ENCODE measurements around the gene CRYGD.
"Not testable (repeated sequence)": the region's sequence is repeated elsewhere in the genome, so short reads cannot be mapped to it uniquely, and the experiment has no call there.

CRYGD gene

DNA sequence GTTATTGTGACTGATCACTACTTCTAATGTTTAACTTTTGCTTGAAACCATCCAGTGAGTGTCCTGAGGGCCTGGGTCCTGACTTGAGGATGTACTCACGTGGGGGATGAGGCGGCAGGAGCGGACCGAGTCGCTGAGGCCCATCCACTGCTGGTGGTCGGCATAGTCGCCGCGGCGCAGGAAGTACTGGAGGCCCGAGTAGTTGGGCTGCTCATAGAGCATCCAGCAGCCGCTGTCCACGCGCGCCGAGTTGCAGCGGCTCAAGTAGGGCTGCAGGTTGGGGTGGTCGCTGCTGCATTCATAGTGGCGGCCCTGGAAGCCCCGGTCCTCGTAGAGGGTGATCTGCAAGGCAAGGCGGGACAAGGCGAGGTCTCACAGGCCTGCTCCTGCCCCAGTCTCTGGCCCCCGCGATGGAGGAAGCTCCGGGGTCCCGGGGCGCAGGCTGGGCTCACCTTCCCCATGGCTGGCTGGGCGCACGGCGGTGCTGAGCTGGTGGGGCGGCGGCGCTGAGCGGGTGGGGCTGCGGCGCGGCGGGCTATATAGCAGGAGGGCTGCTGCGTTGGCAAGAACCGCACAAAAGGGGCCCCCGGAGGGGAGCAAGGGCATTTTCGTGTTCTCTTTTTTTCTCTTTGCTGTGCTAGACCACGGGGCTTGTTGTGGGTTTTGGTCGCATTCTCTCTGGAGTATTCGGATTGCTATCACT is at the start of gene CRYGD:
CRYGD (minus strand) TSS at position 512 of the 703 bp plus-strand sequence; CDS start at position 461, 51 bp downstream.
- not testable (repeated sequence) for DNase-seq

DNA sequence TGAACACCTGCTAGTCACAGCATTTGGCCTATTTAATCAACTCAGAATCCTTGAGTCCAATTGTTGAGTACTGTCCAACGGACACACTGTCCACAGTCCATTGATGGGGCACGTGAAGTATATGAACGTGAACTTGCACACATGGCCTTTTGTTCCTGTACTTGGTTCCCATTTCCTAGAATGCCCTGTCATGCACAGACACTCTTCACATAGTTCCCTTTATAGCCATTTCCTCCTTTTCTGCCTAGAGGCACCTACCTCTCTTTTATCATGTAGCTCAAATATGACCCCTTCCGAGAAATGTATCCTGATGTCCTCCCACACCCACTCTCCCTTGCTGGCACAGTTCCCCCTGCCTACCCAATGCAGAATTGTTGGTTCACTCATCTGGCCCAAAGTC is 47.8 kb upstream of the CRYGD start:
- no peak for DNase-seq

DNA sequence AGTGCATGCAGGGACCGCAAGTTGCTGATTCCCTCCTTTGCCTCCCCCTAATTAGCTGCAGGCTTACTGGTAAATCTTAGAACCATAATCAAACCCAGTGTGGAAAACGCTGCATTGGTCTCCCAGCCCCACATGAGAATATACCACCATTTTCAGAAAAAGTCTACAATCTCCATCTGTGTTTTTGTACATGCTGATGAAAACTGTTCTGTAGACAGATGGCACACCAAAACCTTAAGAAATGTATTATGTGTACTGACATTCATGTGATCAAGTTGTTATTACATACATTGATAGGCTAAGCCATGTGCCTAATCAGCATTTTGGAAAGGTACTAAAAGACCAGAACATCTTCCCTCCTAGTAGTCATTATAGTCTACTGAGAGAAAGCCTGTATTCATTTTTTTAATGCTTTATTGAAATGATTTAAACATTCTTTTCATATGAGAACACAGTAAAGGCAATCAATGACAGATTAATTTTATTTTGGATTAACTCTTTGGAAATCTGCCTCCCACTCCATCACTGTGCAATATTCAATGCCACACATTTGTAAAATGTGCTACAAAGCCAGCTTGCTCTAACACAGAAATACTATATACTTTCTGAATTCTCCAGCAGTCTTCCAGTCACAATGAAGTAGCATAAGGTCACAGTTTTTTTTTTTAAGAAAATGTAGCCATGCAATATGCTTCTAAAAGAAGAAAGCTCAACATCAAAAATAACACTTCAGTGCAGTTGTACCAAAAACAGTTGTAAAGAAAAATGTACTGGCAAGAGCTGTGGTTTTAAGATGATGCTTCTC is 40.8 kb upstream of the CRYGD start:
- DNase-seq: no peak

DNA sequence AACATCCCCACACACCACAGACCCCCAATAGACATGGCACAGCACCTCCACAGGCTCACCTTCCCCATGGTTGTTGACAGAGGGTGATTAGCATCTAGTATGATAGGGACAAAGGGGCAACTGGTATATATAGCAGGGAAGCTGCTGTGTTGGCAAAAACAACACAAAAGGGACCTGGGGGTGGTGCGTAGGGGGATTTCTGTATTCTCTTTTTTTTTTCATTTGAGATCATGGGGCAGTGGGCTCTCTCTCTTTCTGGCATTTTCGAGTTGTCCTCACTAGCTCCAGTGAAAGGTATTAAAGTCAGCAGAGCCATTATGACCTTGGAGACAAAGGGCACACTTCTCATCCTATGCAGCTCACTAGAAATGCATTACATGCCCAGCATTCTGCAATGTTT is 39.2 kb upstream of the CRYGD start, which contains the start of gene CRYGA:
CRYGA (minus strand) TSS at position 101 of the 400 bp plus-strand sequence; CDS start at position 68, 33 bp downstream.
- no peak for DNase-seq

DNA sequence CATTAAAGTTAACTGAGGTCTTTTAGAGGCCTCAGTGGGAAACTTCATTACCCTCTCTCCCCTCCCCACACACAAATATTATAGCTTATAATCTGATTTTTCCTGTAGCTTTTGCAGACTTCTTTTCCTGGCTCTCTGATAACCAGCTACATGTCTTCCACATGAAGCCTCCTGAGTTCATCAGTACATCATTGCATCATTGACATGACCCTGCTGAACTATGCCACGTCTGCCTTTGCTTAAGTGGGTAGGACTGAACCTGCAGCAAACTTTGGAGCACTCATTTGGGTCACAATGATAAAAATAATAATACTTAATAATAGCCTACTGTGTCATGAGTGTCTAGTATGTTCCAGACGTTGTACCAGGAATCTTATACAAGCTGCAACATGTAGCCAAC is 32.1 kb upstream of the CRYGD start:
- no peak for DNase-seq

DNA sequence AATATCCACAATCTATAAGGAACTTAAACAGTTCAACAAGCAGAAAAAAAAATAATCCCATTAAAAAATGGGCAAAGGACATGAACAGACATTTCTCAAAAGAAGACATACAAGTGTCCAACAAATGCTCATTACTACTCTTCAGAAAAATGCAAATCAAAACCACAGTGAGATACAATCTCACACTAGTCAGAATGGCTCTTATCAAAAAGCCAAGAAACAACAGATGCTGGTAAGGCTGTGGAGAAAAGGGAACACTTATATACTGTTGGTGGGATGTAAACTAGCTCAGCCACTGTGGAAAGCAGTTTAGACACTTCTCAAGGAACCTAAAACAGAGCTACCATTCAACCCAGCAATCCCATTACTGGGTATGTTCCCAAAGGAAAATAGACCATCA is 28.8 kb upstream of the CRYGD start:
- DNase-seq: no peak

DNA sequence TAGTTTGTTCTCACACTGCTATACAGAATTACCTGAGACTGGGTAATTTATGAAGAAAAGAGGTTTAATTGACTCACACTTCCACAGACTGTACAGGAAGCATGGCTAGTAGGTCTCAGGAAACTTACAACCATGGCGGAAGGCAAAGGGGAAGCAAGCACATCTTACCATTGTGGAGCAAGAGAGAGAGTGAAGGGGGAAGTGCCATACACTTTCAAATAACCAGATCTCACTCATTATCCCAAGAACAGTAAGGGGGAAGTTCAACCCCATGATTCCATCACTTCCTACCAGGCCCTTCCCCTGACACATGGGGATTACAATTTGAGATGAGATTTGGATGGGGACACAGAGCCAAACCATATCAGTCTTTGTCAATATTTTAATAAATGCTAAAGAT is 26.6 kb upstream of the CRYGD start:
- DNase-seq: no peak

DNA sequence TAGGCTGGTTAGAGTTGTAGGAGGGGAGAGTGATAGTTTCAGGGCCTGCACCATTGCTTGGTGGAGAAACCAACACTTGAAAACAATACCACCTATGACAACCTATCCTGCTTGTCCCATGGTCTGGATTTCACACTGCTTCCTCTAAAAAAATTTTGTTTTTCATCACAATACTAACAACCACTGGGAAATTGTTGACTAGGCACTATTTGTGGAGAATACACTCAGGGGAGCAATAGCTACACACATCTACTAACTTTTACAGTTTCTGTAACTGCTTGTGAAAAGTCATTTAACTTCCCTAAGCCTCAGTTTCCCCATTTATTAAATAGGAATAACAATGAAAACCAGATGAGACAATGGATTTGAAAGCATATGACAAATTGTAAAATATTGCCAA is 25.8 kb upstream of the CRYGD start:
- DNase-seq: no peak

DNA sequence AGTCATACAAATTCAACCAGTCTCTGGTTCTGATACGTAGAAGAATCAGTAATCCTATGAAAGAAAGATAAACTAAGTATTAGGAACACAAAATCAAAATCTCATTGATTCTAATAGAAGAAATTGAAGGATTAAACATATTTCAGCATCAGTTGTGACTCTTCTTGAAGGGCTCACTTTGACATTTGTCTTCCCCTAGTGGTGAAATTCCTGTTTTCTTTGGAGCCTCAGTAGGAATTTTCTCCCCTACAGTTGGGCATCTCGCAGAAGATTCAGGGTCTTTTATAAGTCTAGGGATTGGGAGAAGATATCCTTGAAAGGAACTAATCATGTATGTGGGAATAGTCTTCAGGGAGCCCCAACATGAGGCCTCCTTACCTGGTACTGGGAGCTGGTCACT is 24.5 kb upstream of the CRYGD start:
- no peak for DNase-seq

DNA sequence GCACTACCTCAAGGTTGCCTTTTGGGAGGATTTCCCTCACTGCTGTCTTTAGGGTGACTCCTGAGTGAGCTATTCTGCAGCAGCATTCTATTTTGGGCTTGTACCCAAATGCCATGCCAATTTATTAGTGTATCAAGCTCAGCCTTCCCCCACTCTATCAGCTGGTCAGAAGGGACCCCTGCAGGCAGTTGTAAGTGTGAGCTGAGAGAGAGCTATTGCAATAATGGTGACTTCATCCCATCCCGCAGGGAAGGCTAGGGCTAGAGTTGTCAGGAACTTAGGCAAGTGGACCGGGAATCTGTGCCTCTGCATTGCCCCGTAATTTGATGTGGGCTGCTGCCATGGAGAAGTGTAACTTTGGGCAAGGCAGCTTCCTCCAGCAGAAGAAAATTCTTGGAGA is 23.4 kb upstream of the CRYGD start:
- DNase-seq: no peak

DNA sequence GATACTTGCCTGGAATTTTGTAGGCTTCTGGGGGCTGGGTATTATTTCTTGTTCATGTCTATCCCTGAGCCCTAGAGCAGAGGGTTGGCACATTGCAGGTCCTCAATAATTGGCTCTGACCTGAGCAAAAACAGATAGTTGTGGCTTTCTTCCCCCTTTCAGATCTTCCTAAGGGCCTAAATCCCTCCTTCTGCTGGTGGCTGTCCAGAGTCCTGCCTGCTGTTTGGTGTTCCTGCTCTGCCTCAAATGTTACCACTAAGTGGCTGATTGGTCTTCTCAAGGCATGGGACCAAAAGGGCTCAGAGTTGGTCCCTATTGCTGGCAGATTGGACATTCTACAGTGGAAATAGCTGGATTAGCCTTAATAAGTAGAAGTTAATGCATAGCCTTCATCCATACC is 22.7 kb upstream of the CRYGD start:
- DNase-seq: no peak

DNA sequence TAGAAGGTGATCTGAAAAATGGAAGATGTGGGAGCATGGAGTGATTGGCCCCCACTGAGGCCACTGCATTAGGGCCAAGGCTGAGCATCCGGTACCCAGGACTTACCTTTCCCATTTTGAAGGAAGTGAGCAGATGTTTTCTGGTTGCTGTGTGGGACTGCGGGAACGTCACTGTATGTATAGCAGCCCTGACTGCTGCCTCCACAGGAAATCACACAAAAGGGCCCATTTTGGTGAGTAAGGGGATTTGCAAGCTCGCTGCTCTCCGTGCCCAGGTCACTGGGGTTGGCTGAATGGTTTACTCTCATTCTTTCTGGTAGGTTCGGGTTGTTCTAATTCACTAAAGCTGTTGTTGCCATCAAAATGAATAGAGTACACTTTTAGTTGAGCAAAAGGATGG is 21.7 kb upstream of the CRYGD start, which contains the start of gene CRYGB:
CRYGB (minus strand) TSS at position 153 of the 400 bp plus-strand sequence; CDS start at position 115, 38 bp downstream.
- no peak for DNase-seq

DNA sequence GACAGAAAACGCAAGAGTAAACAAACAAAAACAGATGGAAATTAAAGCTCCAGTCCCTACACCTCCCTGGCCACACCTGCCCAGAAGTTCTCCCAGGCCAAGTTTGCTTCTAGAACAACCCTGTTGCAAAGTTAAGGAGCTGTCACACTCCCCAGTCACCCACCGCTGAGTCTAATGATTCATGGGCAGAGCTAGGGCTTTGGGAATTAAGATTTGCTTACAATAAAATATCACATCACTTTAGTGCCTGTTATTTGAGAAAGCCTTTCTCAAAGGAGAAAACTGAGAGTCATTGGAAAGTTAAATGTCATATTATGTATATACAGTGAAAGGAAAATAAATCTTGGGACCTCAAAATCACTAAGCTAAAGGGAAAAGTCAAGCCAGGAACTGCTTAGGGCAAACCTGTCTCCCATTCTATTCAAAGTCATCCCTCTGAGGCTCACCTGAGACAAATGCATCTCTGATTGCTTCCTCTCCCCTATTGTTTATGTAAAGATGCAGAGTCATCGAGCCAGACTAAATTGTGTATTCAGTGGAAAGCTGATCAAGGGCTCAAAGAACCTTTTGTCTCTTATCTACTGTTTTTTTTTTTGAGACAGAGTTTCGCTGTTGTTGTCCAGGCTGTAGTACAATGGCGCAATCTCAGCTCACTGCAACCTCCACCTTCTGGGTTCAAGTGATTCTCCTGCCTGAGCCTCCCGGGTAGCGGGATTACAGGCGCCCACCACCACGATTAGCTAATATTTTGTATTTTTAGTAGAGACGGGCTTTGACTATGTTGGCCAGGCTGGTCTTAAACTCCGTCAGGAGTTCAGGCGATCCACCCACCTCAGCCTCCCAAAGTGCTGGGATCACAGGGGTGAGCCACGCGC is 18.8 kb upstream of the CRYGD start:
- no peak for DNase-seq

DNA sequence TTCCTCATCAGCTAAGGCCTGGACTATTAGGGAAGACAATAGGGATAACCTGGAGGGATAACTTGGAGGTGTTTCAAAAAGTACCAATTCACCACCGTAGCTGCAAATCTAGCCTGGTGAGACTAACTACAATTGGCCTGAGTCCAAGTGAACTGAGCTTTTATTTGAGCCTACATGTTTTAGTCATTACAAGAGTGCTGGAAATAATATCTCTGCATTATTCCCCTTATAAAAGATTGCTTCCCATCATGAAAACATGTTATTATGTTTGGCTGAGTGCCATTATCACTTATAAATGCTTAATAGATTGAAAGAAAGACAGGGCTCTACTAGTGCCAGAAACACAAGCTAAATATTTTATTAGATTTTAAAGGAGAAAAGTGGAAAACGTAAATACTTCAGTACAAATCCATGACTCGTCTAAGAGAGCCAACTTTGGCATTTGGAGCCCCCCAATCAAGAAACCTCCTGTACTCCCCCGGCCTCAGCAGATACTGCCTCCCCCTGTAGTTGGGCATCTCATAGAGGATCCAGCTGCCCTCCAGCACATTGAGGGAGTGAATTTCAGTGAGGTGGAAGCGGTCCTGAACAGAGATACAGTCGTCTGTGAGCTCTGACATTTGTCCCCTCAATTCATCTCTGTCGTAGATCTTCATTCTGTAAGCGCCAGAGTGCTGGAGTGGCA is 18.1 kb upstream of the CRYGD start:
- DNase-seq: no peak

DNA sequence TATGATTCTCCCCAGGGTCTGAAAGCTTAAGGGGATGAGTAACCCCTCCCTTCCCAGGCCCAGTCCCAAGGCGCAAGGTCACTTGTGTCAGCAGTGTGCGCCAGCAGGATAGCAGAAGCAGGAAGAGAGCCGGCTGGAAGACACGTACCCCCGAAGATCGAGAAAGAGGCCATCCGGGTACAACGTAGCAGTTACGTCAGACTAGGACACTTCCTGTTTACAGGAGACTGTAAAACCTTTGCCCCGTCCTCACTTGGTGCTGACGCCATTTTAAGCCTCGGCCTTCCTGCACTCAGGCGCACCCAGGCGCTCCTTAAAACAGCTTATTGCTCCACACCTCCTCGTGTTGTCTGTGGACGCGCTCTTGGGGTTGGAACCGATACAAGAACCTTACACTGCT is 15.1 kb upstream of the CRYGD start:
- DNase-seq: no peak

DNA sequence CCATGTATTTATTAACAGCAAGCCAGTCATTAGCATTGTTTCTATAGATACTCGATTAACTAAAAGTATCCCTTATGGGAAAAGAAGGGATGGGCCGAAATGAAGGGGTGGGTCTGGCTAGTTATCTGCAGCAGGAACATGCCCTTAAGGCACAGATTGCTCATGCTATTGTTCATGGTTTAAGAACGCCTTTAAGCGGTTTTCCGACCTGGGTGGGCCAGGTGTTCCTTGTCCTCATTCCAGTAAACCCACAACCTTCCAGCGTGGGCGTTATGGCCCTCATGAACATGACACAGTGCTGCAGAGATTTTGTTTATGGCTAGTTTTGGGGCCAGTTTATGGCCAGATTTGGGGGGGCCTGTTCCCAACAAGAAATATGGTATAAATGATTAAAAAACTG is 14.0 kb upstream of the CRYGD start:
- not testable (repeated sequence) for DNase-seq

DNA sequence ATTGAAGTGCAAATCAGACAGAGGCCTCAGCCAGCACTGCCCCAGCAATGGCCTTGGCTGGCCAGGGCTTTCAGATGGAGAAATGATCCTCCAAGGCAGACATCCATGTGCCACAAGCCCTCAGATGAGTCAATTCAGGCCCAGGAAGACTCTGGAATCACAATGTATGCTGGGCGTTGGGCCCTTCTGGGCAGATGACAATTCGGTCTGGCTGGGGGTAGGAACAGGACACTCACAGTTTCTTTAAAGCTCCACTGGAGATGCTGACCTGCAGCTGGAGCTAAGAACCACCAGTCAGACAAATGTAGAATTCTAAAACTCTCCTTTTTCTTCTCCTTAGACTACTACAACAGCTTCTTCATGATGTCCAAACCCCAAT is 12.4 kb upstream of the CRYGD start:
- DNase-seq: no peak

DNA sequence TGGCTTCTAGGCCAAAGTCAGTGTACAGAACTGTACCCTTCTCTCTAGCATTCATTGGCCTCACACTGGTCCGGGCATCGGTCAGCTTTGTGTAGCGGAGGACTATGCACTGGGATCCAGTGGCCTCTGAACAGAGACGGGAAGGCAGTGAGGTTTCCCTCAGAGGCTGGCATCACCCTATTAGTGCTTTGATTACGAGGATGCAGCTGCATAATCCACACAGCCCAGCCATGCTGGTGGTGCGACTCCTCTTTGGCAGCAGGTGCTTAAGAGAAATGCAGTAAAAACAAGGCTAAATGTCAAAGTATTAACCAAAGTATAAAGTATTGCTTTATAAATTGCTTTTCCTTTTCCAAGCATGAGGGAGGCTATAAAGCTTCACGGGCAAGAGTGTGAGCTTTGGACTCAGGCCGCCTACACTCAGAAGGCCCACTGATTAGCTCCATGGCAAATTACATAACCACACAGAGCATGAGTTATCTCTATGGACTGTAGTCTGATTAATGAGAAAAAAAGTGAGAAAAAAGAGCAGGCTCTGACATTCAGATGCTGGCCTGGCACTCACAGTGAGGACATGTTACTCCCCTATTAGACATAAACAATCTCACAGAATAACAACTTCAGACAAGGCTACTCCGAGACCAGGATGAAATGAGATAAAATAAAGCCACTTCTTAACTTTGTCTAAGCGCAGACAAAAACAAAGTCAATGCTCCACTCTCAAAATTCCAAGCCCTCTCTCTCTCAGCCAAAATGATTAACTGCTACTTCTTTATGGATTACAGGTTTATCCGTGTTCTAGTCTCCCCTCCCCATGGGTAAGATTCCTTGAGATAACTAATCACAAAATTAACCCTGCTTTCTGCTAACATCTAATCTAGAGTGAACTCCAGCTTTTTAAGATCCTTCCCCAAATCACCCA is 11.7 kb upstream of the CRYGD start:
- no peak for DNase-seq

DNA sequence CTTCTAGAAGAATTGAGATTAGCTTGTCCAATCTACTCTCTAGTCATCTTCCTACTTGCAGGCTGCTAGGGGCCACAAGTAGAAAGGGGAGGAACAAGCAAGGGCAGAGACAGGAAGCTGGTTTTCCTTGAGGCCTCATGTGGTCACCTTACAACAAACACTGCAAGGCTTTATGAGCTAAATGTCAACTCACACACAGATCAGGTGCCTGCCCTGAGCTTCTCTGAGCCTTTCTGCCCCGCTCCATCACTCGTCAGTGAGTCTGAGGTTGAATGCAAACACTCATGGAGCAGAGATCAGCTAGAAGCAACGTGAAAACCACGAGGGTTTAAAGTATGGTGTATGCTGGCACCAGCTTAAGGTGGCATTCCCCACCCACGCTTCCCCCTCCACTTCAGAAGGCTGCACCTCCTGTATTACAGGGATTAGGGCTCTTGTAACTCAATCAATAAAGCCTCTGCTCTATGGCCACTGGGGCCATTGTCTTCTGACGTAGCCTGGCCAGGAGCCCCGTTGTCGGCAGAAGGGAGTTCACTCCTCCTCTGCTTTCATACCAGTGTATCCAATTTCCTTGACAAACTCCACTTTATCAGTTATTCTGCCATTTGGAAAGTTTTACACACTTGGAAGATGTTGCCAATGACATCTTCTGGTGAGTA is 10.7 kb upstream of the CRYGD start:
- no peak for DNase-seq

DNA sequence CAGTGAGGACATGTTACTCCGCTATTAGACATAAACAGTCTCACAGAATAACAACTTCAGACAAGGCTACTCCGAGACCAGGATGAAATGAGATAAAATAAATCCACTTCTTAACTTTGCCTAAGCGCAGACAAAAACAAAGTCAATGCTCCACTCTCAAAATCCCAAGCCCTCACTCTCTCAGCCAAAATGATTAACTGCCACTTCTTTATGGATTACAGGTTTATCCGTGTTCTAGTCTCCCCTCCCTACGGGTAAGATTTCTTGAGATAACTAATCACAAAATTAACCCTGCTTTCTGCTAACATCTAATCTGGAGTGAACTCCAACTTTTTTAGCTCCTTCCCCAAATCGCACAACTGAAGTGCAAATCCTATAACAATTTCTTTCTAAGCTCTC is 6.4 kb upstream of the CRYGD start:
- no peak for DNase-seq

Data from cortex of kidney (tissue), 1 donor.